ENCODE measurements around the gene GLYATL3.

GLYATL3 gene

GRCh38 chr6:49490633-49491032, 9.1 kb upstream of the GLYATL3 start:
- no peak for TF ChIP-seq CTCF (IDR thresholded peaks at IDR 0.05; ENCODE audit: low read depth, low read length, missing control alignments)
- in situ Hi-C loops (cut with HindIII; ENCODE audit: low sequenced_read_pairs): no loop called here
- no peak overlapping the region for H3K4me3 ChIP-seq (ENCODE audit: low read depth, low read length)
- DNase-seq (ENCODE audit: low read depth): no peak

DNA sequence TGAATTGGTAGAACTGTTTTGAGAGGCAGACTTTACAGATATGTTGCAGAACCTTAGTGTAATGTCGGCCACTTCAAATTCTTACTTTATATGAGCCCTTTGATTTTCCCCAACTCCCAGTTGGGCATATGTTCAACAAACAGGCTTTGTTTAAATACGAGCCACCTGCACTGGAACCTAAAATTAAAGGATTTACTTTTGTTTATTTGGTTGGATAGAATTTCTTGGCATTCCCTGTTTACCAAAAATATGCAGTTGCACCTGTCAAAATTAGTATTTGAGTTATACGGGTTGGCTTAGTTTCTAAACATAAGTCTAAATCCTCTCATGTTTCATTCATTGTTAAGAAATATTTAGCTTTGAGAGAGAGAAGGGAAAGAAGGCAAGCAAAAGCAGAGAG, 2.4 kb upstream of the GLYATL3 start:
- H3K4me3 ChIP-seq (ENCODE audit: low read depth, low read length): no peak overlapping the region
- DNase-seq (ENCODE audit: low read depth): no peak
- in situ Hi-C loops (cut with HindIII; ENCODE audit: low sequenced_read_pairs): no loop called here
- TF ChIP-seq CTCF (IDR thresholded peaks at IDR 0.05; ENCODE audit: low read depth, low read length, missing control alignments): no peak

DNA sequence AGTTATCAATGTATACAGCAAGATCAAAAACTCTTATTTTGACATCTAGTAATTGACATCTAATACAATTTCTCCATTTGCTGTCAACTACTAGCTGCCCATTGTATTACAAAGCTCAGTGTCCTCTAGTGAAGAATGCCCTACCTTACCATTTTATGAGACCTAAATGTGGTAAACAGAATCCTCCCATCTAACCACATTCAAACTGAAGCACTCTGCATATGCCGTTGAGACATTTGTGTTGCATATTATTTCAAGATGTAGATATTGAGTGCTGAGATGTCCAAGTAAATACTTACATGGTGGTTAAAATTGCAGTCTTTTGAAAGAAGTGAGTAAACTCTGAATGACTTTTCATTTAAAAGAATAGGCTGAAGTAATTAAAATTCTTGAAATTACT, 597 bp upstream of the GLYATL3 start:
- TF ChIP-seq CTCF (IDR thresholded peaks at IDR 0.05; ENCODE audit: low read depth, low read length, missing control alignments): no peak
- in situ Hi-C loops (cut with HindIII; ENCODE audit: low sequenced_read_pairs): no loop called here

DNA sequence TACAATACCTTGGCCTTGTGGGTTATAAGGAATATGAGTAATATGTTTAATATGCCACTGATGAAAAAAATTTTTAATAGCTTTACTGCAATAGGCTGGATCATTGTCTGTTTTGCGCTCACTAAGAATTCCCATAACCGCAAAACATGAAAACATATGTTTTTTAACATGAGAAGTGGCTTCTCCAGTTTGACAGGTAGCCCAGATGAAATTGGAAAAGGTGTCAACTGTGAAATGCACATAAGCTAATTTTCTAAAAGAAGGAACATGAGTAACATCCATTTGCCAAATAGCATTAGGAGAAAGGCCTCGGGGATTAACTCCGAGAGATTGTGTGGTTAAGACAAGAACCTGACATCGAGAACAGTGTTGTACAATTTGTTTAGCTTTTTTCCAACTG, 4.9 kb downstream of the GLYATL3 start:
- in situ Hi-C loops (cut with HindIII; ENCODE audit: low sequenced_read_pairs): no loop called here
- no peak for TF ChIP-seq CTCF (IDR thresholded peaks at IDR 0.05; ENCODE audit: low read depth, low read length, missing control alignments)
- no peak for DNase-seq (ENCODE audit: low read depth)
- H3K4me3 ChIP-seq (ENCODE audit: low read depth, low read length): no peak overlapping the region

More for the DNA sequence above, 597 bp upstream of the GLYATL3 start:
- H3K4me3 ChIP-seq (ENCODE audit: low read depth, low read length): no peak overlapping the region
- no peak for DNase-seq (ENCODE audit: low read depth)

- in situ Hi-C loops (cut with HindIII; ENCODE audit: low sequenced_read_pairs): no loop called here
- H3K4me3 ChIP-seq (ENCODE audit: low read depth, low read length): no peak overlapping the region
- TF ChIP-seq CTCF (IDR thresholded peaks at IDR 0.05; ENCODE audit: low read depth, low read length, missing control alignments): no peak
- no peak for DNase-seq (ENCODE audit: low read depth)
These were observed 6.9 kb downstream of the GLYATL3 start for GRCh38 chr6:49506569-49507111.

DNA sequence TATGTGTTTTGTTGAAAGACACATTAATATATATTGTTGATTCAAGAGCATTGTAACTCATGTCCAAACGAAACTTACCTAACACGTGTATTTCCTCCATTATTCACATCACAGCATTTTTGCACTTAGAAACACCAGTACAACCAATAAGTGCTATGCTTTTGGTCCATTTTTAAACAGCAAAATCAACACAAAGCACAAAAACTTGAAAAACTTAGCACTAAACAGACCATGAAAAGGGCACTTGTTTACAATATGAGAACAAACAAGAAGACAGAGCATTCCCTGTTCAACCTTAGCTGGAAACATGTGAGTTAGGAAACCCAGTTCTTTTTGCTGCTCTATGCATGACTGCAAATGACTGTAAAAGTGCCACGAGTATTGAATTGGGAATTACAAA, 9.6 kb downstream of the GLYATL3 start:
- no peak for TF ChIP-seq CTCF (IDR thresholded peaks at IDR 0.05; ENCODE audit: low read depth, low read length, missing control alignments)
- in situ Hi-C loops (cut with HindIII; ENCODE audit: low sequenced_read_pairs): no loop called here
- DNase-seq (ENCODE audit: low read depth): no peak
- H3K4me3 ChIP-seq (ENCODE audit: low read depth, low read length): no peak overlapping the region

All from astrocyte of the cerebellum (primary cell).